GM21576 (cell line): ENCODE measurements around the gene GALM.
"Not testable (repeated sequence)": the region's sequence is repeated elsewhere in the genome, so short reads cannot be mapped to it uniquely, and the experiment has no call there.

Source experiments
- ATAC-seq: cut with Tn5 transposase; IDR thresholded peaks from one replicate; pipeline ENCODE4 v1.9.1; 2021; ENCODE audit warnings: mild to moderate bottlenecking, moderate library complexity; ENCODE audit not compliant: unreplicated experiment

The GALM gene

GRCh38 chr2:38665854-38666555 is at the start of gene GALM:
GALM (plus strand) TSS chr2:38666114; CDS start chr2:38666162, 48 bp downstream.
- ATAC-seq: peak; percentile 51

GRCh38 chr2:38617301-38617700 is 48.6 kb upstream of the GALM start:
- ATAC-seq: no peak

GRCh38 chr2:38619458-38620164 is 46.3 kb upstream of the GALM start:
- ATAC-seq: no peak

- ATAC-seq: no peak
Observed at GRCh38 chr2:38620282-38620977, 45.5 kb upstream of the GALM start.

- ATAC-seq: no peak
Observed at GRCh38 chr2:38621018-38621417, 44.9 kb upstream of the GALM start.

- no peak for ATAC-seq
Observed at GRCh38 chr2:38622210-38622609, 43.7 kb upstream of the GALM start.

GRCh38 chr2:38626326-38627035 is 39.4 kb upstream of the GALM start:
- no peak for ATAC-seq

GRCh38 chr2:38627391-38627790 is 38.5 kb upstream of the GALM start:
- no peak for ATAC-seq

- no peak for ATAC-seq
Observed at GRCh38 chr2:38629684-38630083, 36.2 kb upstream of the GALM start.

GRCh38 chr2:38631976-38632375 is 33.9 kb upstream of the GALM start:
- no peak for ATAC-seq

GRCh38 chr2:38632980-38633379 is 32.9 kb upstream of the GALM start:
- no peak for ATAC-seq

GRCh38 chr2:38633895-38634294 is 32.0 kb upstream of the GALM start:
- no peak for ATAC-seq

- peak; percentile 95 for ATAC-seq
Observed at GRCh38 chr2:38634684-38635083, 31.2 kb upstream of the GALM start.

- ATAC-seq: no peak
Observed at GRCh38 chr2:38635139-38635538, 30.8 kb upstream of the GALM start.

GRCh38 chr2:38636069-38636468 is 29.8 kb upstream of the GALM start:
- no peak for ATAC-seq

GRCh38 chr2:38642373-38643017 is 23.4 kb upstream of the GALM start:
- not testable (repeated sequence) for ATAC-seq

GRCh38 chr2:38643021-38643671 is 22.8 kb upstream of the GALM start:
- no peak for ATAC-seq

- not testable (repeated sequence) for ATAC-seq
Observed at GRCh38 chr2:38643683-38644511, 22.0 kb upstream of the GALM start.

GRCh38 chr2:38648107-38648761 is 17.7 kb upstream of the GALM start:
- no peak for ATAC-seq
